K562 (cell line): ENCODE data around the gene LDB1. TPM values are rescaled to one million over a fixed set of nuclear protein-coding genes. Genes with fewer than 3 reads are reported as not detected.

ENCODE experiments used
- ATF2 ChIP-seq: sonication (generic); formaldehyde crosslinking; IDR thresholded peaks from 2 replicates; pipeline ENCODE4 v1.8.1; 2022; ENCODE audit warnings: missing genetic modification reagents
- BRD4 ChIP-seq: fragments of 200-600 bp; sonication (generic); IDR thresholded peaks from 2 replicates; pipeline ENCODE4 v1.6.1; 2017; ENCODE audit warnings: inconsistent platforms
- CHD4 ChIP-seq: fragments of 200-600 bp; sonication (generic); IDR thresholded peaks from 3 replicates; pipeline ENCODE4 v1.6.1; 2012; ENCODE audit warnings: low read depth, mild to moderate bottlenecking, mixed read lengths, low read length, inconsistent platforms; ENCODE audit not compliant: insufficient read depth, insufficient replicate concordance, poor library complexity, severe bottlenecking
- DACH1 ChIP-seq: fragments of 450-650 bp; IDR thresholded peaks from 2 replicates; pipeline ENCODE4 v1.6.1; 2018; ENCODE audit not compliant: partially characterized antibody
- E2F8 ChIP-seq: fragments of 450-650 bp; IDR thresholded peaks from 2 replicates; pipeline ENCODE4 v1.7.1; 2018; ENCODE audit warnings: mild to moderate bottlenecking, low read depth; ENCODE audit not compliant: partially characterized antibody
- EWSR1 ChIP-seq: fragments of 450-650 bp; IDR thresholded peaks from 2 replicates; pipeline ENCODE4 v1.6.1; 2018; ENCODE audit warnings: borderline replicate concordance, mild to moderate bottlenecking, low read depth, moderate library complexity; ENCODE audit not compliant: partially characterized antibody
- HMGN3 ChIP-seq: IDR thresholded peaks from 2 replicates; pipeline ENCODE4 v1.6.1; 2011; ENCODE audit warnings: borderline replicate concordance, low read depth, mild to moderate bottlenecking, mixed read lengths, low read length; ENCODE audit not compliant: insufficient read length; ENCODE audit errors: extremely low read depth
- LEF1 ChIP-seq: fragments of 450-650 bp; IDR thresholded peaks from 2 replicates; pipeline ENCODE4 v1.6.1; 2016; ENCODE audit warnings: mild to moderate bottlenecking
- MAFF ChIP-seq: IDR thresholded peaks from 2 replicates; pipeline ENCODE4 v1.6.1; 2012; ENCODE audit warnings: low read length, improper control_type of control experiment
- MTA2 ChIP-seq: fragments of 450-650 bp; IDR thresholded peaks from 2 replicates; pipeline ENCODE4 v1.6.1; 2016; ENCODE audit warnings: low read depth
- MYC ChIP-seq, 2 experiments: fragments of 250-450 bp in 1 of 2; sonication (Bioruptor Pico) in 1 of 2; IDR thresholded peaks; 2 replicates each; pipeline versions ENCODE4 v1.5.1 to v1.6.1; 2012 to 2021; ENCODE audit warnings: low read depth in 2 of 2, borderline replicate concordance in 1 of 2, improper control_type of control experiment in 1 of 2, low read length in 1 of 2, mild to moderate bottlenecking in 1 of 2, moderate library complexity in 1 of 2
- NR2C1 ChIP-seq, 2 experiments: fragments of 450-650 bp; IDR thresholded peaks; 2 replicates each; pipeline ENCODE4 v1.6.1; 2017; ENCODE audit warnings: mild to moderate bottlenecking in 2 of 2, antibody characterized with exemption in 1 of 2, inconsistent platforms in 1 of 2, missing compliant biosample characterization in 1 of 2, missing genetic modification characterization in 1 of 2
- NRF1 ChIP-seq, 2 experiments: fragments of 450-650 bp; IDR thresholded peaks in 1 of 2; conservative IDR thresholded peaks in 1 of 2; 2 replicates each; pipeline ENCODE4 v1.6.1; 2014; ENCODE audit warnings: mild to moderate bottlenecking in 2 of 2
- POLR2AphosphoS5 ChIP-seq: IDR thresholded peaks from 2 replicates; pipeline ENCODE4 v1.6.1; 2011; ENCODE audit warnings: mild to moderate bottlenecking, low read depth, low read length, moderate library complexity; ENCODE audit not compliant: control insufficient read depth, insufficient read depth
- SP2 ChIP-seq: IDR thresholded peaks from 2 replicates; pipeline ENCODE4 v1.6.1; 2011; ENCODE audit warnings: mild to moderate bottlenecking, low read depth, low read length, moderate library complexity; ENCODE audit not compliant: poor library complexity, severe bottlenecking; ENCODE audit errors: extremely low read depth
- TBP ChIP-seq: optimal IDR thresholded peaks from 2 replicates; pipeline ENCODE3; 2011; ENCODE audit warnings: low read depth, low read length, improper control_type of control experiment
- TRIM24 ChIP-seq, 2 experiments: fragments of 450-650 bp; IDR thresholded peaks; 2 replicates each; pipeline ENCODE4 v1.6.1; 2016
- ZFPM2 ChIP-seq: fragments of 250-450 bp; sonication (Bioruptor Pico); IDR thresholded peaks from 2 replicates; pipeline ENCODE4 v1.5.1; 2022; ENCODE audit warnings: mild to moderate bottlenecking
- ZKSCAN8 ChIP-seq: fragments of 200-800 bp; sonication (Bioruptor generic); IDR thresholded peaks from 2 replicates; pipeline ENCODE4 v1.6.1; 2016; ENCODE audit warnings: missing genetic modification characterization, missing compliant biosample characterization
- ZNF12 ChIP-seq: sonication (generic); formaldehyde crosslinking; IDR thresholded peaks from 2 replicates; pipeline ENCODE4 v1.4.0; 2020; ENCODE audit warnings: mild to moderate bottlenecking, missing genetic modification reagents
- polyA plus RNA-seq, 8 experiments: library from polyadenylated mRNA; depleted of rRNA in 4 of 8; stranded (reverse) in 5 of 8; unstranded in 3 of 8; fragments of >200 nt; fragmentation: Nextera tagmentation in 2 of 8; fragmentation: Illumina TruSeq in 1 of 8; extraction: Ambion mirVana in 2 of 8; extraction: Trizol in 1 of 8; gene quantifications; 2 replicates each; pipeline versions ENCODE4 v1.2.1 to v1.2.3, GENCODE V29; 2011 to 2014; ENCODE audit warnings: inconsistent platforms in 1 of 8, missing spikeins in 1 of 8
- total RNA-seq, 7 experiments: library from RNA; depleted of rRNA in 6 of 7; stranded (reverse); fragments of >200 nt in 6 of 7; fragmentation: Illumina TruSeq in 2 of 7; extraction: Trizol in 2 of 7; gene quantifications; 2 replicates each; pipeline versions ENCODE4 v1.2.1 to v1.2.3, GENCODE V29; 2011 to 2021; ENCODE audit warnings: low replicate concordance in 1 of 7
- TF ChIP-seq, protein P1 (sequence below): fragments of 250-450 bp; sonication (Bioruptor Pico); IDR thresholded peaks from 2 replicates; pipeline ENCODE4 v1.8.0; 2022; ENCODE audit warnings: inconsistent platforms, mild to moderate bottlenecking, moderate library complexity, borderline replicate concordance

The LDB1 gene
- total and polyA plus RNA-seq, 9 of the 15 experiments (the other 6 are each of a cell fraction or from before 2014, with no cell fraction given): 1.9 to 137 (median 105) TPM

DNA sequence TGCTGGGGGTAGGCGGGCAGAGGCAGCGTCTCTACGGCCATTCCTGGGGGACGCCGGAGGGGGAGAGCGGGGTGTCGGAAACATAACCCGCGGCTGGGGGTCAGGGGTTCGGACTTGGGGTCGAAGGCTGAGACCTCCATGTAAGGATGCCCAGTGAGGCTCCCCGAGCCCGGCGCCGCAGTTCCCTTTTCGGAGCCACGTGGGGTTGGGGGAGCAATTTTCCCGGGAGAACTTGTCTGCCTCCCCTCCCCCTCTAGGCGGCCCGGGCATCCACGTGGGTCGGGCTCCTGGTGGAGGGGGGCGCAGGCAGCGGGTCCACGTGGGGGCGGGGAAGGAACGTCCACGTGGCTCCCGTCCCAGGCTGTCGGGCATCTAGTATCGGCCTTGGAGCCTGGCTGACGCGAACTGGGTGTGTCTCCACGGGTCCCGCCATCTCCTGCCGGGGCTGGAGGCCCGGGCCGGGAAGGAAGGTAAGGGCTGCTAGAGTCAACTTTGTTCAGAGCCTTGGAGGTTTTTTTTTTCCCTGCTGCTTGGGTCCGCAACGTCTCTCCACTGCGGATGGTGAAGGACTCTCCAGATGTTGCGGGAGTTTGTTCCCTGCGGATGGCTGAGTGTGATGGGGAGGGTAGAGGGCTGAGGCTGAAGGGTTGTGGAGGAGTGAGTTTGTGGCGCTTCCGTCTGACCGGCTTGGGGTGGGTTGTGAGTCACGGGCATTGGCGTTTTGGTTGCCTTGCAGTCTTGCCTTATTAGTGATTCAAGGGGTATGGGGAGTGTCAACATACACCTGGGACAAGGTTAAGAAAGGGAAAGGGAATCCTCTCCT, 13.4 kb upstream of the LDB1 start (continued):
- TF ChIP-seq, protein P1, sequence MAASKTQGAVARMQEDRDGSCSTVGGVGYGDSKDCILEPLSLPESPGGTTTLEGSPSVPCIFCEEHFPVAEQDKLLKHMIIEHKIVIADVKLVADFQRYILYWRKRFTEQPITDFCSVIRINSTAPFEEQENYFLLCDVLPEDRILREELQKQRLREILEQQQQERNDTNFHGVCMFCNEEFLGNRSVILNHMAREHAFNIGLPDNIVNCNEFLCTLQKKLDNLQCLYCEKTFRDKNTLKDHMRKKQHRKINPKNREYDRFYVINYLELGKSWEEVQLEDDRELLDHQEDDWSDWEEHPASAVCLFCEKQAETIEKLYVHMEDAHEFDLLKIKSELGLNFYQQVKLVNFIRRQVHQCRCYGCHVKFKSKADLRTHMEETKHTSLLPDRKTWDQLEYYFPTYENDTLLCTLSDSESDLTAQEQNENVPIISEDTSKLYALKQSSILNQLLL (CRISPR knock-in tag): no peak
- TF ChIP-seq LEF1 (no peak), BRD4 (no peak), POLR2AphosphoS5 (0 out of 2 replicates have a peak, but pooled peaks have one; percentile 7), SP2 (no peak), MTA2 (no peak), ZKSCAN8 (CRISPR knock-in tag) (no peak), NR2C1 (IDR thresholded peaks at IDR 0.05) (no peak), NR2C1 (tag; IDR thresholded peaks at IDR 0.05) (no peak), HMGN3 (peak; percentile 24), EWSR1 (no peak), E2F8 (peak; percentile 97), ZNF12 (peak; percentile 51; the same call in 1 of the 2 replicates), TRIM24 (IDR thresholded peaks at IDR 0.05) (no peak), MYC (IDR thresholded peaks at IDR 0.05; ENCODE audit: low read depth, low read length) (peak; percentile 93), MYC (CRISPR knock-in tag; IDR thresholded peaks at IDR 0.05; ENCODE audit: borderline replicate concordance, low read depth) (peak; percentile 96), DACH1 (no peak), ATF2 (no peak), CHD4 (no peak), NRF1 (conservative IDR thresholded peaks at IDR 0.05 in 1 of 2, IDR thresholded peaks at IDR 0.05 in 1 of 2) (no peak), TBP (no peak), ZFPM2 (no peak), MAFF (no peak)
